ENCODE results near the gene CAST.

CAST gene

DNA sequence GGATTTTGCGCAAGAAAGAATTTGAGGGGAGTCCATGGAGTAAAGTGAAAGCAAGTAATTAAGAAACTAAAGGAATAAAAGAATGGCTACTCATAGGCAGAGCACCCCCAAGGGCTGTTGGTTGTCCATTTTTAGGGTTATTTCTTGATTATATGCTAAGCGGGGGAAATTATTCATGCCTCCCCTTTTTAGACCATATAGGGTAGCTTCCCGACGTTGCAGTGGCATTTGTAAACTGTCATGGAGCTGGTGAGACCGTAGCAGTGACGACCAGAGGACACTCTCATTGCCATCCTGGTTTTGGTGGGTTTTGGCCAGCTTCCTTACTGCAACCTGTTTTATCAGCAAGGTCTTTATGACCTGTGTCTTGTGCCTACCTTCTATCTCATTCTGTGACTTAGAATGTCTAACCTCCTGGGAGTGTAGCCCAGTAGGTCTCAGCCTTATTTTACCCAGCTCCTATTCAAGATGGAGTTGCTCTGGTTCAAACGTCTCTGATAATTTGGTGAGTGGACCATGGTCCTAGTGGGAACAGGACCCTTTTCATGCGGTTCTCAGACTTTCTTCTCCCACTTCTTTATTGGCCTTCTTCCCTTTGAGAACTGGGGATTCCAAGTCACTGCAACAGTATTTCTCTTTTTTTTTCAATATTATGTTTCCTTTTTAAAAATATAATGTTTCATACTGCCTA is 146.8 kb downstream of the CAST start:
- DNase-seq (ENCODE audit: low read depth), result no peak
- TF ChIP-seq, protein P1, sequence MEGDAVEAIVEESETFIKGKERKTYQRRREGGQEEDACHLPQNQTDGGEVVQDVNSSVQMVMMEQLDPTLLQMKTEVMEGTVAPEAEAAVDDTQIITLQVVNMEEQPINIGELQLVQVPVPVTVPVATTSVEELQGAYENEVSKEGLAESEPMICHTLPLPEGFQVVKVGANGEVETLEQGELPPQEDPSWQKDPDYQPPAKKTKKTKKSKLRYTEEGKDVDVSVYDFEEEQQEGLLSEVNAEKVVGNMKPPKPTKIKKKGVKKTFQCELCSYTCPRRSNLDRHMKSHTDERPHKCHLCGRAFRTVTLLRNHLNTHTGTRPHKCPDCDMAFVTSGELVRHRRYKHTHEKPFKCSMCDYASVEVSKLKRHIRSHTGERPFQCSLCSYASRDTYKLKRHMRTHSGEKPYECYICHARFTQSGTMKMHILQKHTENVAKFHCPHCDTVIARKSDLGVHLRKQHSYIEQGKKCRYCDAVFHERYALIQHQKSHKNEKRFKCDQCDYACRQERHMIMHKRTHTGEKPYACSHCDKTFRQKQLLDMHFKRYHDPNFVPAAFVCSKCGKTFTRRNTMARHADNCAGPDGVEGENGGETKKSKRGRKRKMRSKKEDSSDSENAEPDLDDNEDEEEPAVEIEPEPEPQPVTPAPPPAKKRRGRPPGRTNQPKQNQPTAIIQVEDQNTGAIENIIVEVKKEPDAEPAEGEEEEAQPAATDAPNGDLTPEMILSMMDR (conservative IDR thresholded peaks at IDR 0.05; ENCODE audit: low read depth, low read length), result no peak
- H3K4me3 ChIP-seq (ENCODE audit: low read depth, low read length), result no peak overlapping the region

DNA sequence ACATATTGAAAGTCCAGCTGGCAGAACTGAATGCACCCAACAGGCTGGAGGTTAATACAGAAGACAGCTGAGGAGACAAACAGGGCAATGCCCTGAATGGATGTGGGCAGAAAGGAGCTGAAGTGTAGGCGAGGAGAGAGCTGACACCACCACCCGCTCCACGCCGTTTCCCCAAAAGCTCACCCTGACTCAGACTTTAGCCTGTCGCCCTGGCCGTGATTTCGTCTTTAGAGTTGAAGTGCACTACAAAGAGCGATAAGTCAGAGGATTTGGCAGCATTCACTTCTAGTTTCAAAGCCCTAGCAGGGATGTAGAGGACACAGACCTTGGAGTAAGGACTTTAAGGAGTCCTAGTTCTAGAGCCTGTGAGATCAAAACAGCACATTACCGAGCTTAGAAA is 147.7 kb downstream of the CAST start:
- H3K4me3 ChIP-seq (ENCODE audit: low read depth, low read length), result no peak overlapping the region
- TF ChIP-seq, protein P1 (conservative IDR thresholded peaks at IDR 0.05; ENCODE audit: low read depth, low read length), result no peak
- DNase-seq (ENCODE audit: low read depth), result no peak

DNA sequence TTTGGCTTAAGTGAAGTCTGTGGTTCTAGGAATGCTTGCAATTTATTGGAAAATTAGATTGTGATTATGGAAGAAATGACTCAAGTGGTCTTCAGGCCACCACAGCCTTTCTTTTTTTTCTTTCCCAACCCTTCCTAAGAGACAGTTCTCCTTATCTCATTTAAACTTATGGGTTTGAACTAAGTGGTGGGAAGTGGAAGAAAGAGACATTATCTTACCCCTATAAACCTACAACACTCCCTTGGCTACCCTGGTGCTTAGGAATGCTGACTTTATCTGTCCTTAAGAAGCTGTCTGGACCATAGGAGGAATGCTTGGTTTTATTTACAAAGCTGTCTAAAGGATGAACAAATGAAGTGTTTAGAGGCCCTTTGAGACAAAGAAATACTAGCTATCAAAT is 150.7 kb downstream of the CAST start:
- no peak for DNase-seq (ENCODE audit: low read depth)
- no peak overlapping the region for H3K4me3 ChIP-seq (ENCODE audit: low read depth, low read length)
- TF ChIP-seq, protein P1 (conservative IDR thresholded peaks at IDR 0.05; ENCODE audit: low read depth, low read length), result no peak

DNA sequence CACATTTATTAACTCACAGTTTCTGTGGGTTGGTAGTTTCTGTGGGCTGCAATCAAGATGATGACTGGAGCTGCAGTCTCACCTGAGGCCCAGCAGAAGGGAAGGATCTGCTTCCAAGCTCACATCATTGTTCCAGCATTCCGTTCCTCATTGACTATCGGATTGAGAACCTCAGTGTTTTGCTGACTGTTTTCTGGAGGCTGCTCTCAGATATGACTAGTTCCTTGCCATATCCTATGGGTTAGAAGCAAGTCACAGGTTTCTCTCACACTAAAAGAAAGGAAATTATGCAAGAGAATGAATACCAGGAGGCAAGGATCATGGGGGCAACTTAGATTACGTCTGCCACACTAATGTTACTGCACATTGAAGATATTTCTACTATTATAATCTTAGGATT is 151.9 kb downstream of the CAST start:
- no peak overlapping the region for H3K4me3 ChIP-seq (ENCODE audit: low read depth, low read length)
- no peak for DNase-seq (ENCODE audit: low read depth)
- TF ChIP-seq, protein P1 (conservative IDR thresholded peaks at IDR 0.05; ENCODE audit: low read depth, low read length), result no peak

DNA sequence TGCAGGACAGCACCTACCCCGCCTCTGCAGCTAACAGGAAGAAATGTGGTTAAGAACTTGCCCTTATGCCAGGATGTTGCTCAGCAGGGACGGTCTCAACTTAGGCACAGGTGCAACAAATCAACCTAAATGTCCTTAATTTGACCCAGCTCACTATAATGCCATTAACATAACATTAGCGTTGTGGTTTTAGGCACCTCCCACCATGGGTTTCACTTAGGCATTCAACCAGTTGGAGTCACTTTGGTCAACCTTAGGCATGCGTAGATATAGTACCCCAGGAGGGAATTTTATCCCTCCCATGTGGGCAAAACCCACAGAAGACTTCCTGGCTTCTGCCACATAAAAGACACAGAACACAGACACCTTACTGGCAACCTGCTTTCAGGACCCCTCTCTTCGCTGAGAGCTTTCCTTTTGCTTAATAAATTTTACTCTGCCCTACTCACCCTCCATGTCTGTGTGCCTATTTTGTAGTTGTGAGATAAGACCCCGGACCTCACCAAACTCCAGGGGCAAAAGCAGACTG is 154.3 kb downstream of the CAST start:
- DNase-seq (ENCODE audit: low read depth), result no peak

DNA sequence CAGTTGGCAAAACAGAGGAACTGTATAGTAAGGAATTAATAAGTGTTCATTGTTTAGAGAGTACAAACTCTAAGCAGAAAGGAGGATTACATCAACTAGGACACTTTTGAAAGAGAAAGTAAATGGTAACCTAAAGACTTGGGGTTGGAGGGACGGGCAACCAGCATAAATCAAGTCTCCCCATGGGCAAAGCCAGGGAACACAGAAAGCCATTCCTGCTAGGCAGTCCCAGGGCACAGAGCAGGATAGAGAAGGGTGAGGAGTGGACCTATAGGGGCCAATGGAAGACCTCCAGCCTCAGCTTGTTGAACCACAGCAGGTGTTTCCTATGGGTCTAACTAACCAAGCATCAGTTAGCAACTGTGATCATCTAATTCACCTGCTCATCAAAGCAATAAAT is 154.8 kb downstream of the CAST start:
- TF ChIP-seq, protein P1 (conservative IDR thresholded peaks at IDR 0.05; ENCODE audit: low read depth, low read length), result no peak
- no peak overlapping the region for H3K4me3 ChIP-seq (ENCODE audit: low read depth, low read length)
- DNase-seq (ENCODE audit: low read depth), result no peak

More for the DNA sequence above, 154.3 kb downstream of the CAST start:
- H3K4me3 ChIP-seq (ENCODE audit: low read depth, low read length), result no peak overlapping the region
- TF ChIP-seq, protein P1 (conservative IDR thresholded peaks at IDR 0.05; ENCODE audit: low read depth, low read length), result no peak

DNA sequence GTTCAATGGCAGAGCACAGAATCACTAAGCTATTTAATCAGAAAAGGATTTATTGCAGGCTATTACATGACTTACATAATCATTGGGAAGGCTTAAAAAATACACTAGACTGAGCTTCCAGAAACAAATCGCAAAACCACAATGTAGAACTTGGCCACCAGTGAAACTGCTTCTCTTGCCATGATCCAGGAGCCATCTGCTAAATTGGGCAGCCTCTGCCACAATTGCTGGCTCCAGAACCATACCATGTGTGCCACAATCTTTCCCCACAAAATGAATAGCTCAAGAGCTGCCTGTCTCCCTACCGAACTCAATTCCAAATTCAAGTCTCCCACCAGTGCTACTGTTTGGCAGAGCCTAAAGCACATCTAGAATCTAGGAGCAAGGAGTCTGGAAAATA is 155.3 kb downstream of the CAST start:
- TF ChIP-seq, protein P1 (conservative IDR thresholded peaks at IDR 0.05; ENCODE audit: low read depth, low read length), result no peak

More for the DNA sequence above, 155.3 kb downstream of the CAST start:
- H3K4me3 ChIP-seq (ENCODE audit: low read depth, low read length), result no peak overlapping the region
- no peak for DNase-seq (ENCODE audit: low read depth)

Measured in choroid plexus epithelial cell (primary cell).